Ecto neural progenitor cell (in vitro differentiated cells): ENCODE measurements around the gene RSAD2.
"Not testable (repeated sequence)": the region's sequence is repeated elsewhere in the genome, so short reads cannot be mapped to it uniquely, and the experiment has no call there.

ENCODE experiments used
- DNase-seq: peaks from one replicate; pipeline ENCODE4 v3.0.0-alpha.2; 2018; ENCODE audit warnings: low spot score

Gene RSAD2

GRCh38 chr2:6926071-6926732 is 48.6 kb downstream of the RSAD2 start:
- DNase-seq, result no peak

GRCh38 chr2:6927186-6927585 is 49.6 kb downstream of the RSAD2 start:
- no peak for DNase-seq

- DNase-seq, result no peak
These were observed 50.2 kb downstream of the RSAD2 start for GRCh38 chr2:6927753-6928152.

- no peak for DNase-seq
These were observed 50.9 kb downstream of the RSAD2 start for GRCh38 chr2:6928452-6928851.

DNA sequence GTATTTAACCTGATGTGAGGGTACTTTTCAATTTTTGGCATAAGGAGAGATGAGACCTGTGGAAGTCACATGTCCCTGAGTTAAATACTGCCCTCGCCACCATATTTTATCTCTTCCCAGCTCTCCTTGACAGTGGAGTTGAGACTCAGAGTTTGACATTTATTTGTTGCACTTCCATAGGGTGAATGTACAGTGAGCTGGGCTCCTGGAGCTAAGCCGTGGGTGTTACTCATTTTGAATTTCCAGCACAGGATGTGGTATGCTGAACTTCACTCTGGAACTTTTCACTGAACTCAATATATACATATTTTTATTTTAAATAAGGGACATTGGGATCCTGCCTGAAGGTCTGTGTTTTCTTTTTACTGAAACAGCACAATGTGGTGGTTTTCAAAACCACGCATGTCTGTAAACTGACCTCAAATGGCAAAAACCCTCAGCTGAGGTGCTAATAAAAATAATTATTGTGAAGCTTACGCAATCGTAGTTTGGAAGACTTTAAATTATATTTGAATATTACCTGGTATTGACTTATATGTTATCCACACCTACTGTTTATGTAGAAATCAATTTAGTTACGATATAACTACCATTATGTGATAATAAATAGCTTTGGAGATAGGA is 51.7 kb downstream of the RSAD2 start:
- DNase-seq, result no peak

GRCh38 chr2:6930923-6931647 is 53.5 kb downstream of the RSAD2 start:
- no peak for DNase-seq

DNA sequence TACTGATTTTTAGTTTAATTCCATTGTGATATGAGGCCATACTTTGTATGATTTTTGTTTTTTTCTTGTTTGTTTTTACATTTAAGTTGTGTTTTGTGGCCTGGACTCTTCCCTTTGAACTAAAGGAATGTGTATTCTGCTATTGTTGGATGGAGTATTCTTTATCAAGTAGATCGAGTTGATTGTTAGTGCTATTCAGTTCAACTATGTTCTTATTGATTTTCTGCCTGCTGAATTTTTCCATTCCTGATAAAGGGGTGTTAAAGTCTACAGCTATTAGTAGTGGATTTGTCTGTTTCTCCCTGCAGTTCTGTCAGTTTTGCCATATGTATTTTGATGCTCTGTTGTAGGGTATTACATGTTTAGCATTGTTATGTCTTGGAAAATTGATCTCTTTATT is 54.2 kb downstream of the RSAD2 start:
- DNase-seq, result no peak

- DNase-seq, result no peak
These were observed 54.6 kb downstream of the RSAD2 start for GRCh38 chr2:6932206-6932605.

GRCh38 chr2:6932828-6933227 is 55.3 kb downstream of the RSAD2 start:
- DNase-seq, result no peak

DNA sequence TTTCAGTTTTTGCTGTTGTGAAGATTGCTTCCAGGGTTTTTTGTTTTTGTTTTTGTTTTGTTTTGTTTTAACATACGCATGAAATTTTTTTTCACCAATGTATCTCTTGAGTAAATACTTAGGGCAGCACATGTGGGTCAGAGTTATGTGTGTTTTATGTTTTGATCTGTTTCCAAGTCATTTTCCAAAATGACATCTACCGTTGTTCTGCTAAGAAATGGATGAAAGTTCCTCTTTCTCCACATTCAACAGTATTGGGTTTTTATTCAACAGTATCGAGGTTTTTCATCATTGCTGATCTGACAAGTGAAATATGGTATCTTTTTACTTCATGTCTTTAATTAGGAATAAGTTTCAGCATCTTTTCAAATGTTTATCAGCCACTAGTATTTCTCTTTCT is 56.3 kb downstream of the RSAD2 start:
- no peak for DNase-seq

DNA sequence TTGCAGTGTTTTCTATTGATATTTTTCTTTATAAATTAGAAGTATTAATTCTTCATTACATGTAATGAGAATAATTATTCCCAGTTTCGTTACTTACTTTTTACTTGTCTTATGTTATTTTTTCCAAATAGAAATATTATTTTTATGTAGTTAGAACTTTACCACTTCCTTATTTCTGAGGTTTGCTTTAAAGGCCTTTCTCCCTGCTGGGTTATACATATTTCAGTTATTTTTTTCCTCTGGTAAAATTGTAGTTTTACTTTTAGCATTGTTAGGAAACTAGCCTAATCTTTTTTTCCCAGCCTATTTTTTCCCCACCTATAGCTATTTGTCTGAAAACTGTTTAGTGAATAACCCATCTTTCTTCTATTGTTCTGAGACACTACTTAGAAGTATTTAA is 56.8 kb downstream of the RSAD2 start:
- DNase-seq, result no peak

DNA sequence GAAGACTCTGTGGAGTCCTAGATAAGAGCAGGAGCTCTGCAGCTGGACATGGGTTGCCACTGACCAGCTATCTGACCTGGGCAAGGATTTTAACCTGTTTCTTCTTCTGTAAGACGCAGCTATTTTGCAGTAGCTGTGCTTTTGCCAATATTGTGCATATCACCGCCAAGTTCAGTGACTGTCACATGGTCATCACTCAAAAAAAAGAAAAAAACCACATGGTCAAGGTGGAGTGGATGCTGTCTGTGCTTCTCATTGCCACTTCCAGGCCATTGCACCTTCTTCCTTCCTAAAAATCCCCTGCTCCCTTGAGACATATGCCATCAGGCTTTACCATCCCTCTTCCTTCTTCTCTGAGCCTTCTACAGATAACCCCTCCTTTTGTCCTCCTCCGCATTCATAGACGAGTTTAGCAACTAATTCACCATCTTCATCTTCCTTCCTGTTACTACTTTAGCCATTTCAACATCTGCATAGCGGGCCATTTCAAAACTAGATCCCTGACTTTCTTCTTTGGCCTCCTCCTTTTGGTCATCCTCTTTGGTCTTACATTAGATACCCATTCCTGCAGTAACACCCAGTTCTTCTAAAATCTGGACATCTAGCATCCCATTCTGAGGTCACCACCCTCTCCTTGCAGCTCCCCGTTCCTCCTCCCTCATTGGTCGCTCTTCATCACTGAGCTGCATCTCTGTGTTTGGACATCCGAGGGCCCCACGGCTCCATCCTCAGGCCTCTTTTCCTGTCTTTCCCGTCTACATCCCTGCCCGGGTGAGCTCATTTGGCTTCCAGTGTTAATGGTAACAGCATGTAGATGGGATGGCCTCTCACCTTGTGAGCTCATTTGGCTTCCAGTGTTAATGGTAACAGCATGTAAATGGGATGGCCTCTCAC is 57.4 kb downstream of the RSAD2 start:
- no peak for DNase-seq

DNA sequence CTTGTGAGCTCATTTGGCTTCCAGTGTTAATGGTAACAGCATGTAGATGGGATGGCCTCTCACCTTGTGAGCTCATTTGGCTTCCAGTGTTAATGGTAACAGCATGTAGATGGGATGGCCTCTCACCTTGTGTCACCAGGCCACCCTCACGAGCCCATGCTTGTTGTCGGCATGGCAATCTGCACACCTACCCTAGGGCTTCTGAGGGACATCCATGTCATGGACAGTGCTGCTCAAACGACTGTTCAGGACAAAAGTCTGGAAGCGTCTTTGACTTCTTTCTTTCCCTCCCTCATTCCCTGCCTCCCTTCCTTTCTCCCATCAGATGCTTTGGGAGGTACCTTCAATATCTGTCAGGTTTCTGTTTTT is 58.1 kb downstream of the RSAD2 start:
- DNase-seq, result not testable (repeated sequence)

DNA sequence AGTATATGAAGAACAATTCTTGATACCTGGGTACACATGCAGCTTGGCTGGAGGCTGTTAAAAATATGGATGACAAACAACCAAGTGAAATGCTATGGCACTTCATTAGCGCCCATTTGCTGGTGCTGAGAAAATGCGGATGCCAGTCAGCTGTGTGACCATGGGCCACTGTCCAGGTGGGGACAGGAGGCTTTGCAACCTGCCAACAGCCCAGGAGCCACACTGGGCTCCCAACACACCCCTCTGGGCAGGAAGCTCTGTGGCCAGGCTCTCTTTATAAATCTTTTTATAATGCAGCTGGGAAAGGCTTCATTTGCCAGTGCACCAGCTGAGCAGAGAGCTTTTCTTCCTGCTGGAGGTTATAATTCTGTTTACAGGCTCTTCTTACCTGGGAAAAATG is 59.6 kb downstream of the RSAD2 start:
- DNase-seq, result no peak

DNA sequence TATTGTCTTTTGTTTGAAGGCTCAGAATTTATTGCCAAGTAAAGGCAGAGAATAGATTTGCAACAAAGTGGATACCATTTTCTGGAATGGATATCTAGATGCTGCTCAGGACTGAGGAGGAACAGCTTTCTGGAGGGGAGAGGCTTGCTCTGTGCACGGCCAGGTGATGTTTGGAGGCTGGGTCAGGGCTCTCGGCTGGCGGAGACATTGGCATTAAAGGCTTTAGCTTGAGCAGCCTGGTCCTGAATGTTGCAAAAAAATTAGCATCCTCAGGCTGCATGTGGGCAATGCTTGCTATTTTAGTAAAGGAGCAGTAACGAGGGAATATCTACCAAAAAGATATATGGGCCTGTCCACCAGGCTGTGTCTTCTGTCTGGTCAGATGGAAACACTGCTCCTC is 60.0 kb downstream of the RSAD2 start:
- no peak for DNase-seq

- DNase-seq, result no peak
These were observed 61.5 kb downstream of the RSAD2 start for GRCh38 chr2:6939071-6939470.

- no peak for DNase-seq
These were observed 63.2 kb downstream of the RSAD2 start for GRCh38 chr2:6940820-6941219.

DNA sequence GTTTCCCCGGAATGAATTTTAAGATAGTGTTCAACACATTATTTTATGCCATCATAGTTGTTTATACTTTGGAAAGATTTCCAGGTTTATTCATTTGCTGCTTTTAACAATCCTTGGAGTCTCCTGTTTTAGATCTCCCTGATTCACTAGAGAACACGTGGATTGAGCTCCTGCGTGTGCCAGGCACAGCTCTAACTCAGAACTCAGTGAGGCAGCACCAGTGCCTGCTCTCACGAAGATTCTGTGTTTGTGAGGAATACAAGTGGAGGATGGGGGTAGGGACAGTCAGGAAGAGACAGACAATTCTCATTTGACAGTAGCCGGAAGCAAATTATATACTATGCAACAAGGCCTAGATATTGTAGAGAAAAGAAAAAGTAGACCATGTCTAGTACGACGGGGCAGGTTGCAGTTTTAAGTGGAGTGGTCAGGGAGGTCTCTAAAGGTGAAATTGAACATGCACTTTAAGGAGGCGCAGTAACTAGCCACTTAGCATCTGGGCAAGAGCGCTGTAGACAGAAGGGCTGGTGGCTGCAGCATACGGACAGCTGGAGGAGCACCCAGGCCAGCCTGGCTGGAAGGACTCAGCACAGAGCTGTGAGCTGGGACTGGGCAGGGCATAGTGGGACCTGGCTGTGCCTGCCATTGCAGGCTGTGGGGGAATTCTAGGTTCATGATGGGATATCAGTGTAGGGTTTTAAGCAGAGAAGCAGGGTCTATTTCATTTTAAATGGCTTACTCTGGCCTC is 63.9 kb downstream of the RSAD2 start:
- DNase-seq, result no peak

- DNase-seq, result no peak
These were observed 65.3 kb downstream of the RSAD2 start for GRCh38 chr2:6942848-6943247.

DNA sequence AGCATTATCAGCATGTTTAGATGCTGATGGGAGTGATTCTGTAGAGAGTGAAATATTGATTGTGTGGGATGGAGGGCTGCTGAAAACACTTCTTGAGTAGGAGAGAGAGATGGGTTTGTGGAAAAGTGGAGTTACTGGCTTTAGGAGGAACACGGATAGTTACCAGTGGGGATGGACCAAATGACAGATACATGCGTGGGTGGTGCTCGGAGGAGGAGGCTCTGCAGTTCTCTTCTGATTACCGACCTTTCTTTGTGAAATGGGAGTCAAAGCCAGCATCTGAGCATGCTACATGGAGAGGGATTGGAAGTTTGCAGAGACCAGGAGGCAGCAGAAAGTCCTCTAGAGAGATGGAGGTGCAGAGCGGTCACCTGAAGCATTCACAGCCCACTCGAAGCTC is 65.9 kb downstream of the RSAD2 start:
- DNase-seq, result no peak

GRCh38 chr2:6943971-6944370 is 66.4 kb downstream of the RSAD2 start:
- no peak for DNase-seq

DNA sequence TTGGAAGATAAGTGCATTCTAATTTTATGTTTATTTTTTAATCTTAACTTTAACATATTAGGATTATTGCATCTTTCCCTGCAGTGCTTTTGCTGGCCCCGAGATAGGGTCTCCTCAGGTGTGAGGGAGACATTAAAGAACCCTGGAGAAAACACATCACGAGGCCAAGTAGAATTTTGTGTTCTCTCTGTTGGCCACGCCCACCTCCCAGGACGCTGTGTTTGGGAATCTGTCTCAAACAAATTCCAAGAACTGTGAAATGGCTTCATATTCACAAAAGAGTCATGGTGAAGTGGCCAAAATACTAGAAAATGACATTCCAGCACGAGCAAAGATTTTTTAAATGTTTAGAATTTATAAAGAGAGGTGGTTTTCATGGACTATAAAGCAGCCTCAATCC is 67.0 kb downstream of the RSAD2 start:
- DNase-seq, result no peak
